CD14-positive monocyte (primary cell): ENCODE results near the gene PMM2. TPM values are rescaled to one million over a fixed set of nuclear protein-coding genes. Genes with fewer than 3 reads are reported as not detected.
A peak's percentile ranks its signal among the peaks of the same experiment; 100 is the strongest.

Experiments
- DNase-seq, 3 donors: peaks; one replicate each; pipeline ENCODE4 v3.0.0-alpha.2; 2011 to 2022
- H2AFZ ChIP-seq: 2 replicates; pipeline ENCODE4 v1.6.0; 2012; ENCODE audit warnings: mild to moderate bottlenecking, low read depth, low read length, inconsistent platforms; ENCODE audit not compliant: insufficient read depth, poor library complexity, severe bottlenecking
- H3K27ac ChIP-seq, 2 donors: 1 replicate in 1 of 2; 2 replicates in 1 of 2; pipeline ENCODE4 v1.5.1; 2012 to 2013; ENCODE audit warnings: low read length in 2 of 2, control low read depth in 1 of 2, inconsistent platforms in 1 of 2, low read depth in 1 of 2, mild to moderate bottlenecking in 1 of 2
- H3K27me3 ChIP-seq, 2 donors: one replicate each; pipeline versions ENCODE4 v1.6.0 to v1.6.1; 2011 to 2013; ENCODE audit warnings: low read length in 2 of 2; ENCODE audit not compliant: control insufficient read depth in 2 of 2, insufficient read depth in 2 of 2
- H3K36me3 ChIP-seq, 2 donors: replicated peaks in 1 of 2; 1 replicate in 1 of 2; 2 replicates in 1 of 2; pipeline versions ENCODE4 v1.5.1 to v1.6.1; 2012 to 2013; ENCODE audit warnings: low read length in 2 of 2, control low read depth in 1 of 2, inconsistent platforms in 1 of 2, mild to moderate bottlenecking in 1 of 2; ENCODE audit not compliant: insufficient read depth in 2 of 2, control insufficient read depth in 1 of 2
- H3K4me1 ChIP-seq, 2 donors: 1 replicate in 1 of 2; 2 replicates in 1 of 2; pipeline versions ENCODE4 v1.5.1 to v1.6.1; 2012 to 2013; ENCODE audit warnings: low read length in 2 of 2, control low read depth in 1 of 2, inconsistent platforms in 1 of 2, mild to moderate bottlenecking in 1 of 2, moderate library complexity in 1 of 2; ENCODE audit not compliant: insufficient read depth in 2 of 2, control insufficient read depth in 1 of 2
- H3K4me2 ChIP-seq: replicated peaks from 2 replicates; pipeline ENCODE3; 2012; ENCODE audit warnings: low read length, moderate library complexity, mild to moderate bottlenecking; ENCODE audit not compliant: poor library complexity, severe bottlenecking; ENCODE audit errors: extremely low read depth
- H3K4me3 ChIP-seq, 3 experiments: fragments of 200-600 bp in 1 of 3; sonication (generic) in 1 of 3; replicated peaks in 1 of 3; 1 replicate in 2 of 3; 2 replicates in 1 of 3; pipeline ENCODE4 v1.5.1; 2011 to 2013; ENCODE audit warnings: low read length in 3 of 3, mild to moderate bottlenecking in 3 of 3, control low read depth in 2 of 3, low read depth in 2 of 3, inconsistent platforms in 1 of 3, moderate library complexity in 1 of 3
- H3K79me2 ChIP-seq: 2 replicates; pipeline ENCODE4 v1.6.0; 2012; ENCODE audit warnings: mild to moderate bottlenecking, control low read depth, inconsistent platforms, low read length, moderate library complexity; ENCODE audit not compliant: insufficient read depth
- H3K9ac ChIP-seq: 2 replicates; pipeline ENCODE4 v1.6.0; 2017; ENCODE audit warnings: low read length, mild to moderate bottlenecking; ENCODE audit not compliant: insufficient read depth, poor library complexity, severe bottlenecking
- H3K9me3 ChIP-seq, 2 donors: replicated peaks in 1 of 2; 1 replicate in 1 of 2; 2 replicates in 1 of 2; pipeline versions ENCODE4 v1.5.1 to v1.6.1; 2012 to 2013; ENCODE audit warnings: low read length in 2 of 2, control low read depth in 1 of 2; ENCODE audit not compliant: control insufficient read depth in 1 of 2, insufficient read depth in 1 of 2
- H4K20me1 ChIP-seq: 2 replicates; pipeline ENCODE4 v1.6.0; 2012; ENCODE audit warnings: mild to moderate bottlenecking, low read length, control low read depth, moderate library complexity; ENCODE audit not compliant: insufficient read depth
- H3K27ac Mint-ChIP-seq, 7 donors: one replicate each; pipeline ENCODE4 v1.8.0; 2020; ENCODE audit warnings: mild to moderate bottlenecking in 7 of 7, mixed read lengths in 7 of 7, moderate library complexity in 6 of 7, inconsistent platforms in 2 of 7
- H3K27me3 Mint-ChIP-seq, 3 donors: one replicate each; pipeline ENCODE4 v1.8.0; 2021 to 2022; ENCODE audit warnings: low read depth in 3 of 3, mild to moderate bottlenecking in 3 of 3, mixed read lengths in 3 of 3, moderate library complexity in 3 of 3, inconsistent platforms in 1 of 3
- H3K36me3 Mint-ChIP-seq, 2 donors: one replicate each; pipeline ENCODE4 v1.8.0; 2020; ENCODE audit warnings: mixed read lengths in 2 of 2, inconsistent platforms in 1 of 2, mild to moderate bottlenecking in 1 of 2
- H3K4me1 Mint-ChIP-seq: one replicate; pipeline ENCODE4 v1.8.0; 2020; ENCODE audit warnings: mild to moderate bottlenecking, mixed read lengths
- H3K4me3 Mint-ChIP-seq, 2 donors: one replicate each; pipeline ENCODE4 v1.8.0; 2020; ENCODE audit warnings: mild to moderate bottlenecking in 2 of 2, mixed read lengths in 2 of 2, moderate library complexity in 1 of 2
- H3K9me3 Mint-ChIP-seq, 7 donors: one replicate each; pipeline ENCODE4 v1.8.0; 2020 to 2022; ENCODE audit warnings: mixed read lengths in 7 of 7, mild to moderate bottlenecking in 6 of 7, moderate library complexity in 6 of 7, inconsistent platforms in 2 of 7
- CTCF ChIP-seq: fragments of 200-600 bp; IDR thresholded peaks from one replicate; pipeline ENCODE4 v1.8.0; 2022; ENCODE audit warnings: antibody characterized with exemption, mild to moderate bottlenecking
- WGBS: methylation state at CpG from one replicate; pipeline ENCODE4 v1.1.5; 2013; ENCODE audit warnings: missing lambda C conversion rate; ENCODE audit not compliant: insufficient coverage; 5-methylcytosine and 5-hydroxymethylcytosine counted together
- intact Hi-C, 2 donors: fragments of 100-400 bp; cut with micrococcal nuclease; formaldehyde crosslinking; loops; one replicate each; pipeline versions ENCODE4 v1.15.0 to v1.15.1; 2023
- polyA plus RNA-seq, 3 donors: library from polyadenylated mRNA; depleted of rRNA in 1 of 3; unstranded in 2 of 3; stranded (reverse) in 1 of 3; fragments of 300-500 nt in 2 of 3; fragments of >200 nt in 1 of 3; fragmentation: Illumina TruSeq in 2 of 3; gene quantifications; 1 replicate in 2 of 3; 2 replicates in 1 of 3; pipeline ENCODE4 v1.2.3, GENCODE V29; 2012 to 2021

The PMM2 gene
- polyA plus RNA-seq, 3 donors = 15.2 to 22.9 (median 17.8) TPM

- no peaks in the 10 kb centered on the region for H3K4me1 Mint-ChIP-seq
- Histone ChIP-seq H3K4me2 (no peak overlapping the region), H2AFZ (no peak overlapping the region), H4K20me1 (no peaks in the 10 kb centered on the region), H3K36me3 (peaks cover 49 to 90% of the 10 kb centered on the region in 2 donors), H3K27ac (no peak overlapping the region), H3K9me3 (no peaks in the 10 kb centered on the region), H3K79me2 (no peaks in the 10 kb centered on the region), H3K27me3 (no peaks in the 10 kb centered on the region), H3K9ac (no peak overlapping the region), H3K4me3 (no peak overlapping the region), H3K4me1 (no peaks in the 10 kb centered on the region)
- H3K27ac Mint-ChIP-seq = peak overlapping the region in 1 of 7 donors; percentile 12
- no peak for TF ChIP-seq CTCF
- peaks cover 0 to 5% (median 2%) of the 10 kb centered on the region in 7 donors for H3K9me3 Mint-ChIP-seq
- H3K4me3 Mint-ChIP-seq = no peak overlapping the region
- intact Hi-C loops = no loop called here
- peaks cover 64 to 89% of the 10 kb centered on the region in 2 donors for H3K36me3 Mint-ChIP-seq
- DNase-seq = no peak
- peaks cover 0 to 5% (median 0%) of the 10 kb centered on the region in 3 donors for H3K27me3 Mint-ChIP-seq
- WGBS = no CpG with 5 or more reads among the region's 1 CpG
These were observed 22.3 kb upstream of the PMM2 start for GRCh38 chr16:8775359-8775758.

GRCh38 chr16:8776129-8776584 lies 21.5 kb upstream of the PMM2 start:
- H3K4me1 Mint-ChIP-seq = no peaks in the 10 kb centered on the region
- H3K27me3 ChIP-seq = no peaks in the 10 kb centered on the region
- H3K4me3 ChIP-seq = no peak overlapping the region
- H3K27me3 Mint-ChIP-seq = peaks cover 0 to 8% (median 0%) of the 10 kb centered on the region in 3 donors
- no peaks in the 10 kb centered on the region for H4K20me1 ChIP-seq
- H3K9me3 Mint-ChIP-seq = peaks cover 0 to 5% (median 2%) of the 10 kb centered on the region in 7 donors
- DNase-seq = no peak
- 100% methylated on average over 5 of the region's 12 CpGs for WGBS
- H3K79me2 ChIP-seq = no peaks in the 10 kb centered on the region
- H3K9ac ChIP-seq = no peak overlapping the region
- no peak overlapping the region for H2AFZ ChIP-seq
- peak overlapping the region in 1 of 7 donors; percentile 57 for H3K27ac Mint-ChIP-seq
- no peak overlapping the region for H3K27ac ChIP-seq
- peaks cover 65 to 91% of the 10 kb centered on the region in 2 donors for H3K36me3 Mint-ChIP-seq
- no peak for TF ChIP-seq CTCF
- no peaks in the 10 kb centered on the region for H3K4me1 ChIP-seq
- H3K4me3 Mint-ChIP-seq = no peak overlapping the region
- no peaks in the 10 kb centered on the region for H3K9me3 ChIP-seq
- intact Hi-C loops = no loop called here
- H3K36me3 ChIP-seq = peaks cover 49 to 87% of the 10 kb centered on the region in 2 donors
- no peak overlapping the region for H3K4me2 ChIP-seq
